HEK293T (cell line): Measurements from ENCODE around the gene RSPH9.

ENCODE experiments used
- BHLHE40 ChIP-seq: fragments of 450-650 bp; IDR thresholded peaks from 2 replicates; pipeline ENCODE4 v1.6.1; 2016; ENCODE audit warnings: mild to moderate bottlenecking, moderate library complexity, borderline replicate concordance
- ELF4 ChIP-seq: fragments of 450-650 bp; IDR thresholded peaks from 2 replicates; pipeline ENCODE4 v1.6.1; 2017; ENCODE audit warnings: antibody characterized with exemption
- HDGF ChIP-seq: fragments of 450-650 bp; IDR thresholded peaks from 2 replicates; pipeline ENCODE4 v1.6.1; 2017; ENCODE audit warnings: antibody characterized with exemption, borderline replicate concordance
- SP1 ChIP-seq: fragments of 450-650 bp; IDR thresholded peaks from 2 replicates; pipeline ENCODE4 v1.6.1; 2017
- SUZ12 ChIP-seq: fragments of 450-650 bp; IDR thresholded peaks from 2 replicates; pipeline ENCODE4 v1.6.1; 2016; ENCODE audit warnings: mild to moderate bottlenecking
- TARDBP ChIP-seq: fragments of 450-650 bp; IDR thresholded peaks from 2 replicates; pipeline ENCODE4 v1.6.1; 2016

DNA sequence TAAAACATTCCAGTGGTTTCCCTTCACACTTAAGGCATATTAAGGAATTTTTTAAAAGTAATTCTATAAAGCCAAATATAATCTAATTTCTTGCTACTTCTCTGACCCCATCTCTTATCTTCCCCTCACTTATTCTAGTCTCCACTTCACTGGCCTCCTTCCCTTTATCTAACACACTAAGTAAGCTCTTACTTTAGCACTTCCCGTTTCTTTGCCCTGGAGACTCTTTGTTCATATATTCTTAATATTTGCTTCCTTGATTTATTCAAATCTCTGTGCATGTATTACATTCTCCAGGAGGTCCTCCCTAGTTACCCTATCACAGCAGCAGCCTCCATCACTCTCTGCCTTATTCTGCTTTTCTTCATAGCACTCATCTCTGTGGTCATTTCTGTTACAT lies 36.0 kb upstream of the RSPH9 start:
- no peak for TF ChIP-seq SP1
- TF ChIP-seq TARDBP, result no peak
- TF ChIP-seq SUZ12, result no peak
- TF ChIP-seq HDGF, result no peak
- TF ChIP-seq ELF4, result no peak
- no peak for TF ChIP-seq BHLHE40
